Upper lobe of right lung (tissue), 1 donor: ENCODE measurements around the gene C20orf202. TPM values are rescaled to one million over a fixed set of nuclear protein-coding genes. Genes with fewer than 3 reads are reported as not detected.
"Not testable (repeated sequence)": the region's sequence is repeated elsewhere in the genome, so short reads cannot be mapped to it uniquely, and the experiment has no call there.

Source experiments
- ATAC-seq: fragments of 200-7000 bp; cut with Tn5 transposase; one replicate; pipeline ENCODE4 v1.9.1; 2020; ENCODE audit warnings: mild to moderate bottlenecking, moderate library complexity
- DNase-seq: peaks from one replicate; pipeline ENCODE4 v3.0.0-alpha.2; 2020
- H3K27ac ChIP-seq: fragments of 200-600 bp; one replicate; pipeline ENCODE4 v1.8.0; 2022
- H3K27me3 ChIP-seq: fragments of 200-600 bp; one replicate; pipeline ENCODE4 v1.8.0; 2022; ENCODE audit warnings: mild to moderate bottlenecking
- H3K36me3 ChIP-seq: fragments of 200-600 bp; one replicate; pipeline ENCODE4 v1.8.0; 2022
- H3K4me1 ChIP-seq: fragments of 200-600 bp; one replicate; pipeline ENCODE4 v1.8.0; 2022
- H3K4me3 ChIP-seq: fragments of 200-600 bp; one replicate; pipeline ENCODE4 v1.8.0; 2022; ENCODE audit warnings: mild to moderate bottlenecking
- H3K9me3 ChIP-seq: fragments of 200-600 bp; one replicate; pipeline ENCODE4 v1.8.0; 2022
- CTCF ChIP-seq: fragments of 200-600 bp; IDR thresholded peaks from one replicate; pipeline ENCODE4 v1.8.0; 2022; ENCODE audit warnings: antibody characterized with exemption
- intact Hi-C: fragments of 100-400 bp; cut with DNase I; formaldehyde crosslinking; loops from one replicate; pipeline ENCODE4 v1.11.0; 2022
- total RNA-seq: library from RNA; stranded (reverse); fragmentation: NEBNext Ultra II Directional; extraction: Animal tissue kit (Norgen Biotek cat#: 25700); gene quantifications from one replicate; pipeline ENCODE4 v1.2.1, GENCODE V29; 2021
- donor health status: DM: no; HTN: yes; CAD: no; lungs with severe emphysema.

The C20orf202 gene
- total RNA-seq, 1 donor from 2014 or later, result 0.64 TPM

GRCh38 chr20:1212607-1213396 is 9.5 kb downstream of the C20orf202 start:
- peak; percentile 74 for DNase-seq
- peak; percentile 83 for TF ChIP-seq CTCF
- peak; percentile 97 for ATAC-seq
- Histone ChIP-seq H3K27ac (no peak overlapping the region), H3K4me3 (no peak overlapping the region), H3K36me3 (no peaks in the 10 kb centered on the region), H3K4me1 (peaks cover 3% of the 10 kb centered on the region), H3K27me3 (no peaks in the 10 kb centered on the region), H3K9me3 (no peaks in the 10 kb centered on the region)
- intact Hi-C loops, result no loop called here

DNA sequence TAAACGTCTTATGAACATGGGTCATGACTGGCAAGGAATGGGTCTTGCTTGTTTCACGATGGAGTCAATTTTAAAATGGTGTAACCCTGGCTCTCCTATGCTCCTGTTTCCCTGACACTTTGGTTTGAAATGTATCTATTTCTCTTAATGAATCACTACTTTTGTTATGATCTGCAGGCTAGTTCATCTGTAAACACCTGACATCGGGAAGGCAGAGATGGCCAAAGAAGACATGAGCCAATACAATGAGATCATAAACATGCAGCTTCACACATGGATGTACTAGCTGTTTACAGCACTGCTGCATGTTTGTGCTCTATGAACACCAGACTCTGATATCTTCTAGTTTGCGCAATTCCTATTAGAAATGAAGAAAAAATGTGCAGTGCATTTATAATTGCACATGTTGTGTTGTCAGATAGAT is 11.6 kb downstream of the C20orf202 start:
- intact Hi-C loops, result no loop called here
- DNase-seq, result no peak
- Histone ChIP-seq H3K27me3 (no peaks in the 10 kb centered on the region), H3K27ac (no peak overlapping the region), H3K9me3 (no peaks in the 10 kb centered on the region), H3K36me3 (no peaks in the 10 kb centered on the region), H3K4me3 (no peak overlapping the region), H3K4me1 (peaks cover 3% of the 10 kb centered on the region)
- no peak for TF ChIP-seq CTCF
- no peak for ATAC-seq

DNA sequence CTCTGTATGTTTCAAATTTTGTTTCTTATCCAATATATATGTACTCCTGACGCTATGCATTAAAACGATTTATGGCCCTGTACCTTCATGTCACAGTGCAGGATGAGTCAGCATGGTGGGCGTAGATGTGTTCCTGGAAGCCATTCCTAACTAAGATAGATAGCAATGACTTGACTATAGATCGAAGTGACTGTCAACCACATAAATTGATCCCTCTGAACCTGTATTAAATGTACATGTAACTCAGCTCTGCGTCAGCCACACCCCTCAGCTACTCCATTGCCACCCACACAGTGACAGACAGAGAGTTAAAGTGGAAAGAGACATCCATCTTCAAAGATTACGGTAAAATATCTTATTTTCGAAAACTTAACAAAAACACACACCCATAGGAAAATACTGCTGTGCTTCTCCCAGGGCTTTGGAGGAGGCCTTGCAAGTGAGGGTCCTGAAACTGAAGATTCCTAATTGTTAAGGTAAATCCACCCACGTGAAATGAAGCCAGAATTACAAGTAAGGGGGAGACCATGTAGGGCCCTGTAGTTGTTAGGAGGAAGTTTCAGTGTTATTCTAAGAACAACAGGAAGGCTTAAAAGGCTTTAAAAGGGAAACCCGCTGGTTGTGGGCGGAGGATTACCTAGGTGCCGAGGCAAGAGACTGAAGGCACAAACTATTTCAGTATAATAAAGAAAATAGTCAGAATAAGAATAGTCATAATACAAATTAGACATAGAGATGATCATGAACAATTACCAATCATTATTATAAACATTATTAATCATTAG is 12.3 kb downstream of the C20orf202 start:
- TF ChIP-seq CTCF, result no peak
- DNase-seq (no peak), ATAC-seq (no peak)
- Histone ChIP-seq H3K4me1 (peaks cover 3% of the 10 kb centered on the region), H3K36me3 (no peaks in the 10 kb centered on the region), H3K27me3 (no peaks in the 10 kb centered on the region), H3K27ac (no peak overlapping the region), H3K4me3 (no peak overlapping the region), H3K9me3 (no peaks in the 10 kb centered on the region)
- intact Hi-C loops, result no loop called here

- H3K27me3 ChIP-seq, DNase-seq, H3K4me3 ChIP-seq, intact Hi-C loops, H3K9me3 ChIP-seq, ATAC-seq, H3K36me3 ChIP-seq, H3K27ac ChIP-seq, H3K4me1 ChIP-seq: not testable (repeated sequence)
Observed at GRCh38 chr20:1216527-1217427, 13.5 kb downstream of the C20orf202 start.

DNA sequence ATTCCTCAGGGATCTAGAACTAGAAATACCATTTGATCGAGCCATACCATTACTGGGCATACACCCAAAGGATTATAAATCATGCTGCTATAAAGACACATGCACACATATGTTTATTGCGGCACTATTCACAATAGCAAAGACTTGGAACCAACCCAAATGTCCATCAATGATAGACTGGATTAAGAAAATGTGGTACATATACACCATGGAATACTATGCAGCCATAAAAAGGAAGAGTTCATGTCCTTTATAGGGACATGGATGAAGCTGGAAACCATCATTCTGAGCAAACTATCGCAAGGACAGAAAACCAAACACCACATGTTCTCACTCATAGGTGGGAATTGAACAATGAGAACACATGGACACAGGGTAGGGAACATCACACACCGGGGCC is 19.5 kb downstream of the C20orf202 start:
- H3K4me1 ChIP-seq, H3K4me3 ChIP-seq, ATAC-seq, H3K36me3 ChIP-seq, intact Hi-C loops, H3K27ac ChIP-seq, DNase-seq, H3K9me3 ChIP-seq: not testable (repeated sequence)
- H3K27me3 ChIP-seq, result peaks cover 11% of the 10 kb centered on the region

GRCh38 chr20:1224205-1224890 is 21.1 kb downstream of the C20orf202 start:
- intact Hi-C loops, result no loop called here
- H3K4me3 ChIP-seq, result no peak overlapping the region
- no peak for ATAC-seq
- H3K27ac ChIP-seq, result no peak overlapping the region
- no peak for DNase-seq
- H3K27me3 ChIP-seq, result peaks cover 21% of the 10 kb centered on the region
- no peak for TF ChIP-seq CTCF
- no peaks in the 10 kb centered on the region for H3K4me1 ChIP-seq
- no peaks in the 10 kb centered on the region for H3K36me3 ChIP-seq
- H3K9me3 ChIP-seq, result no peaks in the 10 kb centered on the region
